H1 (cell line): Measurements from ENCODE around the gene PHC2. TPM values are rescaled to one million over a fixed set of nuclear protein-coding genes. Genes with fewer than 3 reads are reported as not detected.

Experiments used
- KDM5A ChIP-seq: fragments of 200-600 bp; IDR thresholded peaks from 2 replicates; pipeline ENCODE4 v1.7.1; 2012; ENCODE audit warnings: mild to moderate bottlenecking, low read length, inconsistent platforms, mixed read lengths
- RNF2 ChIP-seq: fragments of 200-900, 300-1000 bp; sonication (generic); IDR thresholded peaks from 2 replicates; pipeline ENCODE4 v1.7.1; 2016; ENCODE audit warnings: borderline replicate concordance, low read depth, mild to moderate bottlenecking, antibody characterized with exemption, low read length; ENCODE audit not compliant: poor library complexity, severe bottlenecking; ENCODE audit errors: missing control alignments
- polyA plus RNA-seq, 7 experiments: library from polyadenylated mRNA; depleted of rRNA in 3 of 7; stranded (reverse) in 5 of 7; unstranded in 2 of 7; fragments of >200 nt in 5 of 7; fragments of 200-250 nt in 2 of 7; gene quantifications; 1 replicate in 5 of 7; 2 replicates in 1 of 7; 4 replicates in 1 of 7; pipeline versions ENCODE4 v1.2.1 to v1.2.3, GENCODE V29; 2011 to 2013; ENCODE audit warnings: missing spikeins in 2 of 7, mixed read lengths in 2 of 7
- total RNA-seq: library from RNA; stranded (reverse); fragmentation: NEBNext Ultra II Directional; extraction: Animal tissue kit (Norgen Biotek cat#: 25700); gene quantifications from 2 replicates; pipeline ENCODE4 v1.2.1, GENCODE V29; 2021

The PHC2 gene
- total and polyA plus RNA-seq, 2 of the 8 experiments (the other 6 are each of a cell fraction or from before 2014, with no cell fraction given), result 5.6 to 14.2 TPM

DNA sequence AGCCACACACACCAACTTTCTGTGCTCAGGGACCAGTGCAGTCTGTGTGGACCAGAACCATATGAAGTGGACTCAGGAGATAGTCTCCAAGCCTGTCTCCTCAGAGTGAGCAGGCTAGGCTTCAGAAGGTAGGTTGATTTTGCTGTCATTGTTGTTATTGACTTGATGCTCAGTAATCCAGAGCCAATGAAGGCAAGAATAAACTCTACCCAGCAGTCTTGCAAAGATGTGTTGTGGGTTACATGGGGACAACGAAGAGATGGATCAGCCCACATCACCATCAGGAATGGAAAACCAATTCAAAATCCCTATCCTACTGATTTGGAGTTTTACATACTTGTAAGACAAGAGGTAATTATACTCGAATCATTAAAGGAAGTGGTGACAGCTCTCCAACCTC is 37.4 kb downstream of the PHC2 start (continued):
- TF ChIP-seq KDM5A (no peak), RNF2 (no peak)
